Naive B cell (primary cell): ENCODE measurements around the gene C19orf33. TPM values are rescaled to one million over a fixed set of nuclear protein-coding genes. Genes with fewer than 3 reads are reported as not detected.

ENCODE experiments used
- ATAC-seq, 2 donors: fragments of 150-1000 bp; cut with Tn5 transposase; 2 replicates each; pipeline ENCODE4 v1.10.0; 2021; ENCODE audit warnings: low read depth in 2 of 2, mild to moderate bottlenecking in 2 of 2, moderate library complexity in 2 of 2
- DNase-seq: peaks from one replicate; pipeline ENCODE4 v3.0.0; 2022
- H3K27ac Mint-ChIP-seq, 6 donors: one replicate each; pipeline ENCODE4 v1.8.0; 2020 to 2022; ENCODE audit warnings: mild to moderate bottlenecking in 6 of 6, mixed read lengths in 6 of 6, moderate library complexity in 5 of 6, inconsistent platforms in 2 of 6
- H3K27me3 Mint-ChIP-seq, 3 donors: one replicate each; pipeline ENCODE4 v1.8.0; 2021 to 2022; ENCODE audit warnings: mixed read lengths in 3 of 3, mild to moderate bottlenecking in 1 of 3
- H3K36me3 Mint-ChIP-seq, 2 donors: one replicate each; pipeline ENCODE4 v1.8.0; 2020 to 2022; ENCODE audit warnings: mixed read lengths in 2 of 2, inconsistent platforms in 1 of 2, mild to moderate bottlenecking in 1 of 2
- H3K4me1 Mint-ChIP-seq, 3 donors: one replicate each; pipeline ENCODE4 v1.8.0; 2020 to 2022; ENCODE audit warnings: mixed read lengths in 3 of 3, inconsistent platforms in 1 of 3, mild to moderate bottlenecking in 1 of 3, moderate library complexity in 1 of 3
- H3K4me3 Mint-ChIP-seq, 8 donors: one replicate each; pipeline ENCODE4 v1.8.0; 2020 to 2022; ENCODE audit warnings: mild to moderate bottlenecking in 8 of 8, mixed read lengths in 8 of 8, moderate library complexity in 8 of 8, inconsistent platforms in 2 of 8
- H3K9me3 Mint-ChIP-seq, 7 donors: one replicate each; pipeline ENCODE4 v1.8.0; 2020 to 2022; ENCODE audit warnings: mixed read lengths in 7 of 7, mild to moderate bottlenecking in 5 of 7, inconsistent platforms in 2 of 7, moderate library complexity in 1 of 7
- polyA plus RNA-seq, 6 donors: library from polyadenylated mRNA; unstranded; fragments of 300-500 nt; fragmentation: Illumina TruSeq; gene quantifications; one replicate each; pipeline ENCODE4 v1.2.3, GENCODE V29; 2021; ENCODE audit warnings: low read depth in 6 of 6

C19orf33 gene
- polyA plus RNA-seq, 6 donors from 2014 or later: 1.1 to 3.9 (median 1.2) TPM; not detected in 3

GRCh38 chr19:38268539-38268938 lies 35.5 kb upstream of the C19orf33 start:
- ATAC-seq (no peak), DNase-seq (no peak)
- peak overlapping the region in 1 of 8 donors; percentile 37 for H3K4me3 Mint-ChIP-seq
- peak overlapping the region in 2 of 6 donors; percentile 42 to 52 for H3K27ac Mint-ChIP-seq
- H3K4me1 Mint-ChIP-seq: peaks cover 46 to 59% (median 55%) of the 10 kb centered on the region in 3 donors
- no peaks in the 10 kb centered on the region for H3K27me3 Mint-ChIP-seq
- no peaks in the 10 kb centered on the region for H3K36me3 Mint-ChIP-seq
- H3K9me3 Mint-ChIP-seq: no peaks in the 10 kb centered on the region

GRCh38 chr19:38270587-38271167 lies 33.4 kb upstream of the C19orf33 start:
- H3K36me3 Mint-ChIP-seq: no peaks in the 10 kb centered on the region
- ATAC-seq (no peak), DNase-seq (no peak)
- H3K27ac Mint-ChIP-seq: no peak overlapping the region
- H3K4me3 Mint-ChIP-seq: no peak overlapping the region
- no peaks in the 10 kb centered on the region for H3K27me3 Mint-ChIP-seq
- no peaks in the 10 kb centered on the region for H3K9me3 Mint-ChIP-seq
- peaks cover 32 to 47% (median 41%) of the 10 kb centered on the region in 3 donors for H3K4me1 Mint-ChIP-seq

- ATAC-seq: no peak
- Mint-ChIP-seq H3K4me3 (no peak overlapping the region), H3K36me3 (no peaks in the 10 kb centered on the region), H3K27me3 (no peaks in the 10 kb centered on the region), H3K27ac (peak overlapping the region in 2 of 6 donors; percentile 5 to 72), H3K4me1 (peaks cover 16 to 19% (median 19%) of the 10 kb centered on the region in 3 donors), H3K9me3 (no peaks in the 10 kb centered on the region)
- no peak for DNase-seq
Measured at GRCh38 chr19:38273499-38273898, 30.6 kb upstream of the C19orf33 start.

- H3K27me3 Mint-ChIP-seq: no peaks in the 10 kb centered on the region
- H3K4me3 Mint-ChIP-seq: no peak overlapping the region
- H3K4me1 Mint-ChIP-seq: peaks cover 12 to 19% (median 16%) of the 10 kb centered on the region in 3 donors
- DNase-seq: no peak
- no peak overlapping the region for H3K27ac Mint-ChIP-seq
- no peaks in the 10 kb centered on the region for H3K9me3 Mint-ChIP-seq
- no peaks in the 10 kb centered on the region for H3K36me3 Mint-ChIP-seq
- no peak for ATAC-seq
Measured at GRCh38 chr19:38274739-38275138, 29.3 kb upstream of the C19orf33 start.

GRCh38 chr19:38276942-38277517 lies 27.0 kb upstream of the C19orf33 start:
- peaks cover 10 to 19% (median 16%) of the 10 kb centered on the region in 3 donors for H3K4me1 Mint-ChIP-seq
- H3K36me3 Mint-ChIP-seq: no peaks in the 10 kb centered on the region
- no peaks in the 10 kb centered on the region for H3K9me3 Mint-ChIP-seq
- no peaks in the 10 kb centered on the region for H3K27me3 Mint-ChIP-seq
- DNase-seq (no peak), ATAC-seq (no peak)
- peak overlapping the region in 1 of 6 donors; percentile 69 for H3K27ac Mint-ChIP-seq
- H3K4me3 Mint-ChIP-seq: peak overlapping the region in 1 of 8 donors; percentile 20

- Mint-ChIP-seq H3K27me3 (no peaks in the 10 kb centered on the region), H3K4me3 (no peak overlapping the region), H3K9me3 (no peaks in the 10 kb centered on the region), H3K4me1 (peaks cover 8 to 20% (median 19%) of the 10 kb centered on the region in 3 donors), H3K27ac (no peak overlapping the region), H3K36me3 (no peaks in the 10 kb centered on the region)
- ATAC-seq (no peak), DNase-seq (no peak)
Measured at GRCh38 chr19:38277549-38277948, 26.5 kb upstream of the C19orf33 start.

GRCh38 chr19:38277969-38278680 lies 25.9 kb upstream of the C19orf33 start:
- no peak for ATAC-seq
- no peak for DNase-seq
- Mint-ChIP-seq H3K27me3 (no peaks in the 10 kb centered on the region), H3K9me3 (no peaks in the 10 kb centered on the region), H3K36me3 (no peaks in the 10 kb centered on the region), H3K4me3 (no peak overlapping the region), H3K27ac (peak overlapping the region in 1 of 6 donors; percentile 44), H3K4me1 (peaks cover 8 to 22% (median 21%) of the 10 kb centered on the region in 3 donors)

GRCh38 chr19:38278751-38279150 lies 25.3 kb upstream of the C19orf33 start:
- Mint-ChIP-seq H3K36me3 (no peaks in the 10 kb centered on the region), H3K27me3 (no peaks in the 10 kb centered on the region), H3K4me3 (no peak overlapping the region), H3K9me3 (no peaks in the 10 kb centered on the region), H3K27ac (no peak overlapping the region), H3K4me1 (peaks cover 8 to 23% (median 15%) of the 10 kb centered on the region in 3 donors)
- DNase-seq (no peak), ATAC-seq (no peak)

- no peak for ATAC-seq
- Mint-ChIP-seq H3K27me3 (no peaks in the 10 kb centered on the region), H3K4me1 (peaks cover 13 to 38% (median 21%) of the 10 kb centered on the region in 3 donors), H3K9me3 (no peaks in the 10 kb centered on the region), H3K4me3 (no peak overlapping the region), H3K36me3 (no peaks in the 10 kb centered on the region), H3K27ac (peak overlapping the region in 2 of 6 donors; percentile 26 to 75)
- no peak for DNase-seq
Measured at GRCh38 chr19:38280030-38280921, 23.8 kb upstream of the C19orf33 start.

- no peaks in the 10 kb centered on the region for H3K36me3 Mint-ChIP-seq
- no peak overlapping the region for H3K4me3 Mint-ChIP-seq
- DNase-seq (no peak), ATAC-seq (no peak)
- H3K4me1 Mint-ChIP-seq: peaks cover 13 to 43% (median 27%) of the 10 kb centered on the region in 3 donors
- H3K9me3 Mint-ChIP-seq: no peaks in the 10 kb centered on the region
- H3K27ac Mint-ChIP-seq: peak overlapping the region in 5 of 6 donors; percentile 71 to 80 (median 72)
- H3K27me3 Mint-ChIP-seq: no peaks in the 10 kb centered on the region
Measured at GRCh38 chr19:38281811-38282566, 22.1 kb upstream of the C19orf33 start.

GRCh38 chr19:38283271-38283670 lies 20.8 kb upstream of the C19orf33 start:
- Mint-ChIP-seq H3K4me3 (no peak overlapping the region), H3K9me3 (no peaks in the 10 kb centered on the region), H3K27me3 (no peaks in the 10 kb centered on the region), H3K27ac (peak overlapping the region in 2 of 6 donors; percentile 41 to 76), H3K36me3 (no peaks in the 10 kb centered on the region), H3K4me1 (peaks cover 13 to 43% (median 27%) of the 10 kb centered on the region in 3 donors)
- no peak for ATAC-seq
- no peak for DNase-seq

- H3K9me3 Mint-ChIP-seq: no peaks in the 10 kb centered on the region
- DNase-seq: peak; percentile 9
Measured at GRCh38 chr19:38284422-38284821, 19.6 kb upstream of the C19orf33 start.

More at GRCh38 chr19:38284422-38284821, 19.6 kb upstream of the C19orf33 start:
- peak; percentile 65 to 74 for ATAC-seq
- no peaks in the 10 kb centered on the region for H3K27me3 Mint-ChIP-seq
- peaks cover 13 to 43% (median 27%) of the 10 kb centered on the region in 3 donors for H3K4me1 Mint-ChIP-seq
- no peaks in the 10 kb centered on the region for H3K36me3 Mint-ChIP-seq
- peak overlapping the region; percentile 76 to 96 (median 94) for H3K27ac Mint-ChIP-seq
- peak overlapping the region in 6 of 8 donors; percentile 0 to 81 (median 24) for H3K4me3 Mint-ChIP-seq
